KG1 (cell line): ENCODE measurements around the gene FGF22.

Source experiments
- DNase-seq: peaks from one replicate; lab custom pipeline; 2025; lab: John Stamatoyannopoulos, UW

Gene FGF22

GRCh38 chr19:679418-680286 is 40.0 kb downstream of the FGF22 start:
- DNase-seq = no peak

- DNase-seq = peak; percentile 99
These were observed 40.8 kb downstream of the FGF22 start for GRCh38 chr19:680287-681028.

- peak; percentile 70 for DNase-seq
These were observed 41.6 kb downstream of the FGF22 start for GRCh38 chr19:681029-682019.

GRCh38 chr19:682678-683320 is 43.1 kb downstream of the FGF22 start:
- DNase-seq = no peak

- no peak for DNase-seq
These were observed 45.8 kb downstream of the FGF22 start for GRCh38 chr19:685454-685931.

GRCh38 chr19:686589-687297 is 47.1 kb downstream of the FGF22 start:
- no peak for DNase-seq

GRCh38 chr19:687569-688166 is 48.0 kb downstream of the FGF22 start:
- no peak for DNase-seq

GRCh38 chr19:688214-688613 is 48.5 kb downstream of the FGF22 start:
- no peak for DNase-seq

GRCh38 chr19:688992-689391 is 49.3 kb downstream of the FGF22 start:
- no peak for DNase-seq

GRCh38 chr19:690203-690602 is 50.5 kb downstream of the FGF22 start:
- DNase-seq = no peak
